IMR-90 (cell line): ENCODE measurements around the gene NGEF. TPM values are rescaled to one million over a fixed set of nuclear protein-coding genes. Genes with fewer than 3 reads are reported as not detected.

ENCODE experiments used
- ATAC-seq: fragments of 200-7000 bp; cut with Tn5 transposase; 2 replicates; pipeline ENCODE4 v1.9.1; 2020; ENCODE audit warnings: low read depth, mild to moderate bottlenecking, moderate library complexity
- BruUV-seq: library from RNA; stranded (reverse); fragments of 400-500 nt; replicated peaks from 2 replicates; lab custom pipeline; 2021; lab: Mats Ljungman, UMichigan
- CTCF ChIA-PET: fragments of 300-600 bp; formaldehyde crosslinking; extraction: SDS; loops from one replicate; lab custom pipeline; 2021; ENCODE audit warnings: antibody characterized with exemption; lab: Yijun Ruan, JAX
- POLR2A ChIA-PET: fragments of 300-600 bp; sonication (Branson Sonifier 250); formaldehyde crosslinking; loops from one replicate; lab custom pipeline; 2022; ENCODE audit warnings: antibody characterized with exemption; ENCODE audit not compliant: unreplicated experiment; lab: Charles Lee
- DNase-seq: peaks from one replicate; pipeline ENCODE4 v3.0.0; 2013
- H2AFZ ChIP-seq: replicated peaks from 2 replicates; pipeline ENCODE3; 2013; ENCODE audit warnings: low read length, mild to moderate bottlenecking; ENCODE audit not compliant: poor library complexity
- H2AK5ac ChIP-seq: 2 replicates; pipeline ENCODE4 v1.6.1; 2013; ENCODE audit warnings: low read depth, low read length, inconsistent platforms
- H2AK9ac ChIP-seq: replicated peaks from 2 replicates; pipeline ENCODE3; 2013; ENCODE audit warnings: mild to moderate bottlenecking, low read depth, low read length, moderate library complexity; ENCODE audit not compliant: poor library complexity
- H2BK120ac ChIP-seq: 2 replicates; pipeline ENCODE4 v1.6.1; 2013; ENCODE audit warnings: low read depth, low read length, inconsistent platforms
- H2BK15ac ChIP-seq: 3 replicates; pipeline ENCODE4 v1.6.1; 2013; ENCODE audit warnings: low read depth, low read length, inconsistent platforms
- H2BK20ac ChIP-seq: 2 replicates; pipeline ENCODE4 v1.6.1; 2013; ENCODE audit warnings: low read depth, mild to moderate bottlenecking, inconsistent platforms, low read length, moderate library complexity
- H2BK5ac ChIP-seq: 2 replicates; pipeline ENCODE4 v1.6.1; 2013; ENCODE audit warnings: mild to moderate bottlenecking, low read depth, low read length, inconsistent platforms; ENCODE audit not compliant: poor library complexity, severe bottlenecking
- H3K14ac ChIP-seq: replicated peaks from 2 replicates; pipeline ENCODE4 v1.6.1; 2013; ENCODE audit warnings: low read depth, low read length, inconsistent platforms
- H3K18ac ChIP-seq: 2 replicates; pipeline ENCODE4 v1.6.1; 2013; ENCODE audit warnings: low read depth, low read length, control low read depth
- H3K23ac ChIP-seq: 2 replicates; pipeline ENCODE4 v1.6.1; 2013; ENCODE audit warnings: low read depth, low read length, inconsistent platforms
- H3K27ac ChIP-seq: 2 replicates; pipeline ENCODE4 v1.5.1; 2013; ENCODE audit warnings: mild to moderate bottlenecking, control low read depth, low read length; ENCODE audit not compliant: insufficient read depth
- H3K27me3 ChIP-seq: 2 replicates; pipeline ENCODE4 v1.6.1; 2013; ENCODE audit warnings: low read length; ENCODE audit not compliant: control insufficient read depth, insufficient read depth
- H3K36me3 ChIP-seq: 2 replicates; pipeline ENCODE4 v1.6.1; 2013; ENCODE audit warnings: low read length, mixed read lengths; ENCODE audit not compliant: control insufficient read depth, insufficient read depth
- H3K4ac ChIP-seq: 2 replicates; pipeline ENCODE4 v1.6.1; 2013; ENCODE audit warnings: low read depth, low read length, inconsistent platforms
- H3K4me1 ChIP-seq: 2 replicates; pipeline ENCODE4 v1.6.1; 2013; ENCODE audit warnings: low read length, mixed read lengths; ENCODE audit not compliant: control insufficient read depth, insufficient read depth
- H3K4me2 ChIP-seq: 2 replicates; pipeline ENCODE4 v1.6.1; 2013; ENCODE audit warnings: low read depth, mild to moderate bottlenecking, control low read depth, low read length, moderate library complexity
- H3K4me3 ChIP-seq: 2 replicates; pipeline ENCODE4 v1.5.1; 2013; ENCODE audit warnings: low read depth, mild to moderate bottlenecking, control low read depth, low read length, moderate library complexity; ENCODE audit not compliant: insufficient read depth
- H3K56ac ChIP-seq: 2 replicates; pipeline ENCODE4 v1.6.1; 2013; ENCODE audit warnings: low read length, inconsistent platforms; ENCODE audit not compliant: insufficient read depth; ENCODE audit errors: extremely low read depth
- H3K79me1 ChIP-seq, 2 experiments: 2 replicates each; pipeline ENCODE4 v1.6.1; 2013; ENCODE audit warnings: low read length in 2 of 2, inconsistent platforms in 1 of 2, low read depth in 1 of 2
- H3K9ac ChIP-seq: 2 replicates; pipeline ENCODE4 v1.6.1; 2013; ENCODE audit warnings: low read depth, low read length, control low read depth
- H3K9me1 ChIP-seq: 2 replicates; pipeline ENCODE4 v1.6.1; 2013; ENCODE audit warnings: low read length, inconsistent platforms; ENCODE audit not compliant: insufficient read depth
- H3K9me3 ChIP-seq: 2 replicates; pipeline ENCODE4 v1.6.1; 2013; ENCODE audit warnings: low read length; ENCODE audit not compliant: control insufficient read depth, insufficient read depth
- H4K20me1 ChIP-seq: 2 replicates; pipeline ENCODE4 v1.6.1; 2013; ENCODE audit warnings: low read length, inconsistent platforms; ENCODE audit not compliant: insufficient read depth
- H4K5ac ChIP-seq: 2 replicates; pipeline ENCODE4 v1.6.1; 2013; ENCODE audit warnings: mild to moderate bottlenecking, low read depth, low read length, control low read depth
- H4K8ac ChIP-seq, 2 experiments: 2 replicates each; pipeline ENCODE4 v1.6.1; 2013; ENCODE audit warnings: low read depth in 2 of 2, low read length in 2 of 2, control low read depth in 1 of 2, inconsistent platforms in 1 of 2
- H4K91ac ChIP-seq: 2 replicates; pipeline ENCODE4 v1.6.1; 2013; ENCODE audit warnings: low read depth, low read length, inconsistent platforms; ENCODE audit not compliant: insufficient read depth
- BHLHE40 ChIP-seq: fragments of 150-350 bp; IDR thresholded peaks from 2 replicates; pipeline ENCODE4 v1.6.1; 2016; ENCODE audit warnings: mild to moderate bottlenecking, low read depth, low read length
- CEBPB ChIP-seq: IDR thresholded peaks from 2 replicates; pipeline ENCODE4 v1.6.1; 2012; ENCODE audit warnings: low read depth, low read length, improper control_type of control experiment
- CHD1 ChIP-seq: IDR thresholded peaks from 2 replicates; pipeline ENCODE4 v1.6.1; 2012; ENCODE audit warnings: low read depth, low read length, improper control_type of control experiment
- FOS ChIP-seq: fragments of 150-350 bp; IDR thresholded peaks from 2 replicates; pipeline ENCODE4 v1.6.1; 2016; ENCODE audit warnings: low read depth, low read length
- MAFK ChIP-seq: IDR thresholded peaks from 2 replicates; pipeline ENCODE4 v1.6.1; 2012; ENCODE audit warnings: low read depth, low read length, improper control_type of control experiment
- MAZ ChIP-seq: IDR thresholded peaks from 2 replicates; pipeline ENCODE4 v1.6.1; 2012; ENCODE audit warnings: low read depth, mild to moderate bottlenecking, low read length, improper control_type of control experiment, moderate library complexity, borderline replicate concordance
- MXI1 ChIP-seq: IDR thresholded peaks from 2 replicates; pipeline ENCODE4 v1.6.1; 2012; ENCODE audit warnings: low read depth, mild to moderate bottlenecking, low read length, moderate library complexity, borderline replicate concordance
- NFE2L2 ChIP-seq: fragments of 150-350 bp; IDR thresholded peaks from 2 replicates; pipeline ENCODE4 v1.6.1; 2016; ENCODE audit warnings: low read depth, mild to moderate bottlenecking, low read length
- POLR2A ChIP-seq: IDR thresholded peaks from 2 replicates; pipeline ENCODE4 v1.6.1; 2012; ENCODE audit warnings: mild to moderate bottlenecking, low read depth, low read length
- RAD21 ChIP-seq: IDR thresholded peaks from 2 replicates; pipeline ENCODE4 v1.6.1; 2012; ENCODE audit warnings: low read length, improper control_type of control experiment
- RCOR1 ChIP-seq: IDR thresholded peaks from 2 replicates; pipeline ENCODE4 v1.6.1; 2012; ENCODE audit warnings: mild to moderate bottlenecking, low read length, improper control_type of control experiment; ENCODE audit not compliant: insufficient replicate concordance
- RFX5 ChIP-seq: IDR thresholded peaks from 2 replicates; pipeline ENCODE4 v1.8.0; 2012; ENCODE audit warnings: low read depth, mild to moderate bottlenecking, low read length, moderate library complexity
- SMC3 ChIP-seq: fragments of 150-350 bp; IDR thresholded peaks from 2 replicates; pipeline ENCODE4 v1.6.1; 2016; ENCODE audit warnings: low read depth, mild to moderate bottlenecking, antibody characterized with exemption, low read length, moderate library complexity
- dilution Hi-C: fragments of 300-500 bp; cut with HindIII; formaldehyde crosslinking; loops from one replicate; pipeline ENCODE4 v1.14.3; 2018; ENCODE audit warnings: low sequenced_read_pairs; ENCODE audit not compliant: unreplicated experiment
- in situ Hi-C: fragments of 300-500 bp; cut with MboI; formaldehyde crosslinking; loops from 3 replicates; pipeline ENCODE4 v1.14.3; 2019; ENCODE audit warnings: low sequenced_read_pairs, inconsistent platforms, mixed read lengths
- intact Hi-C: fragments of 100-400 bp; cut with micrococcal nuclease; formaldehyde crosslinking; loops from 2 replicates; pipeline ENCODE4 v1.10.0; 2022
- polyA plus RNA-seq, 3 experiments: library from polyadenylated mRNA; depleted of rRNA; stranded (reverse); fragments of >200 nt; gene quantifications; 2 replicates each; pipeline ENCODE4 v1.2.3, GENCODE V29; 2012; ENCODE audit warnings: low replicate concordance in 1 of 3
- total RNA-seq: library from RNA; depleted of rRNA; stranded (reverse); fragments of >200 nt; gene quantifications from 2 replicates; pipeline ENCODE4 v1.2.3, GENCODE V29; 2012
- TF ChIP-seq, protein P1 (sequence below): conservative IDR thresholded peaks from 2 replicates; pipeline ENCODE4 v1.5.1; 2012; ENCODE audit warnings: mild to moderate bottlenecking, low read depth, low read length, improper control_type of control experiment
- TF ChIP-seq, protein P2 (sequence below): fragments of 150-350 bp; IDR thresholded peaks from 2 replicates; pipeline ENCODE4 v1.6.1; 2017; ENCODE audit warnings: mild to moderate bottlenecking, antibody characterized with exemption, low read length, low read depth
- TF ChIP-seq, protein P3 (sequence below): fragments of 150-350 bp; IDR thresholded peaks from 2 replicates; pipeline ENCODE4 v1.6.1; 2016; ENCODE audit warnings: low read depth, mild to moderate bottlenecking, low read length, moderate library complexity, borderline replicate concordance

The NGEF gene
- total and polyA plus RNA-seq, 2 of the 4 experiments (the other 2 are of a cell fraction), result 1.1 to 1.7 TPM

DNA sequence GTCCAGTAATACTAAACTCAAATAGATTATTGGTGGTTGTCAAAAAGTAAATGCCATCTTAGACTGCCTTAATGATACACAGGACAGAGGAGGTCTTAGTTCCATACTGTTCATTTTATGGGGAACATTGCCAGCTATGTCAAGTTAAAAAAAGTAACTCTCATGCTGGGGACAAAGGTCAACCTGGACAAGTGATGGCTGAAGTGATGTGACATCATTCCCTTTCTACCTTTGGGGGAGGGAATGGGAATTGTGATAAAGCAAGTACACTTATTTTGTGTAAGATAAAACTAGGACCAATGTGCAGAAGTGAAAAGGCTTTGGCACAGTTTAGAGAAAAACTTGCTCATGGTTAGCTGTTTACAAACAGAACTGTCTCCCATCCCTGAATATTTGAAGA is 167.0 kb downstream of the NGEF start:
- no peak overlapping the region for H2AFZ ChIP-seq
- H2AK5ac ChIP-seq, result no peak overlapping the region
- no peak overlapping the region for H4K8ac ChIP-seq
- DNase-seq (no peak), ATAC-seq (no peak)
- H3K79me1 ChIP-seq, result 0 out of 4 replicates have a peak, but pooled peaks cover 3% of the 10 kb centered on the region in 2 experiments
- H2BK20ac ChIP-seq, result no peak overlapping the region
- no TSS peak for BruUV-seq
- no peak overlapping the region for H3K4me3 ChIP-seq
- intact Hi-C loops, result no loop called here
- no peaks in the 10 kb centered on the region for H3K4me1 ChIP-seq
- ChIA-PET CTCF (no interaction called here), POLR2A (no interaction called here)
- no peaks in the 10 kb centered on the region for H3K9me1 ChIP-seq
- no peak overlapping the region for H3K56ac ChIP-seq
- no peak overlapping the region for H3K18ac ChIP-seq
- in situ Hi-C loops, result no loop called here
- no peak overlapping the region for H3K9ac ChIP-seq
- peaks cover 32% of the 10 kb centered on the region for H3K36me3 ChIP-seq
- no peak overlapping the region for H4K5ac ChIP-seq
- TF ChIP-seq MAFK (no peak), BHLHE40 (no peak), FOS (no peak), POLR2A (no peak), RCOR1 (no peak), MXI1 (no peak), NFE2L2 (no peak), RFX5 (no peak), MAZ (no peak), CEBPB (no peak), SMC3 (no peak), CHD1 (no peak), RAD21 (no peak)
- TF ChIP-seq, protein P1, sequence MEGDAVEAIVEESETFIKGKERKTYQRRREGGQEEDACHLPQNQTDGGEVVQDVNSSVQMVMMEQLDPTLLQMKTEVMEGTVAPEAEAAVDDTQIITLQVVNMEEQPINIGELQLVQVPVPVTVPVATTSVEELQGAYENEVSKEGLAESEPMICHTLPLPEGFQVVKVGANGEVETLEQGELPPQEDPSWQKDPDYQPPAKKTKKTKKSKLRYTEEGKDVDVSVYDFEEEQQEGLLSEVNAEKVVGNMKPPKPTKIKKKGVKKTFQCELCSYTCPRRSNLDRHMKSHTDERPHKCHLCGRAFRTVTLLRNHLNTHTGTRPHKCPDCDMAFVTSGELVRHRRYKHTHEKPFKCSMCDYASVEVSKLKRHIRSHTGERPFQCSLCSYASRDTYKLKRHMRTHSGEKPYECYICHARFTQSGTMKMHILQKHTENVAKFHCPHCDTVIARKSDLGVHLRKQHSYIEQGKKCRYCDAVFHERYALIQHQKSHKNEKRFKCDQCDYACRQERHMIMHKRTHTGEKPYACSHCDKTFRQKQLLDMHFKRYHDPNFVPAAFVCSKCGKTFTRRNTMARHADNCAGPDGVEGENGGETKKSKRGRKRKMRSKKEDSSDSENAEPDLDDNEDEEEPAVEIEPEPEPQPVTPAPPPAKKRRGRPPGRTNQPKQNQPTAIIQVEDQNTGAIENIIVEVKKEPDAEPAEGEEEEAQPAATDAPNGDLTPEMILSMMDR, result no peak
- TF ChIP-seq, protein P2, sequence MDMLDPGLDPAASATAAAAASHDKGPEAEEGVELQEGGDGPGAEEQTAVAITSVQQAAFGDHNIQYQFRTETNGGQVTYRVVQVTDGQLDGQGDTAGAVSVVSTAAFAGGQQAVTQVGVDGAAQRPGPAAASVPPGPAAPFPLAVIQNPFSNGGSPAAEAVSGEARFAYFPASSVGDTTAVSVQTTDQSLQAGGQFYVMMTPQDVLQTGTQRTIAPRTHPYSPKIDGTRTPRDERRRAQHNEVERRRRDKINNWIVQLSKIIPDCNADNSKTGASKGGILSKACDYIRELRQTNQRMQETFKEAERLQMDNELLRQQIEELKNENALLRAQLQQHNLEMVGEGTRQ, result no peak
- TF ChIP-seq, protein P3, sequence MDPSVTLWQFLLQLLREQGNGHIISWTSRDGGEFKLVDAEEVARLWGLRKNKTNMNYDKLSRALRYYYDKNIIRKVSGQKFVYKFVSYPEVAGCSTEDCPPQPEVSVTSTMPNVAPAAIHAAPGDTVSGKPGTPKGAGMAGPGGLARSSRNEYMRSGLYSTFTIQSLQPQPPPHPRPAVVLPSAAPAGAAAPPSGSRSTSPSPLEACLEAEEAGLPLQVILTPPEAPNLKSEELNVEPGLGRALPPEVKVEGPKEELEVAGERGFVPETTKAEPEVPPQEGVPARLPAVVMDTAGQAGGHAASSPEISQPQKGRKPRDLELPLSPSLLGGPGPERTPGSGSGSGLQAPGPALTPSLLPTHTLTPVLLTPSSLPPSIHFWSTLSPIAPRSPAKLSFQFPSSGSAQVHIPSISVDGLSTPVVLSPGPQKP, result no peak
- no peak overlapping the region for H3K27ac ChIP-seq
- H3K23ac ChIP-seq, result no peak overlapping the region
- no peak overlapping the region for H2BK120ac ChIP-seq
- H3K14ac ChIP-seq, result no peak overlapping the region
- H3K4ac ChIP-seq, result no peak overlapping the region
- no peaks in the 10 kb centered on the region for H4K20me1 ChIP-seq
- no peak overlapping the region for H2BK5ac ChIP-seq
- H3K4me2 ChIP-seq, result no peak overlapping the region
- no peaks in the 10 kb centered on the region for H3K27me3 ChIP-seq
- dilution Hi-C loops, result no loop called here
- H2BK15ac ChIP-seq, result no peak overlapping the region
- H2AK9ac ChIP-seq, result no peak overlapping the region
- H4K91ac ChIP-seq, result no peak overlapping the region
- no peaks in the 10 kb centered on the region for H3K9me3 ChIP-seq
